Measurements from ENCODE around the gene AVPR1B. TPM values are rescaled to one million over a fixed set of nuclear protein-coding genes. Genes with fewer than 3 reads are reported as not detected.

Gene AVPR1B
- total RNA-seq, 1 donor from 2014 or later, result not detected

GRCh38 chr1:206108635-206109034 lies 8.6 kb downstream of the AVPR1B start:
- DNase-seq (ENCODE audit: low spot score), result no peak
- Mint-ChIP-seq H3K4me1 (ENCODE audit: low read depth) (peaks cover 3% of the 10 kb centered on the region), H3K27me3 (ENCODE audit: low read depth) (peaks cover 4% of the 10 kb centered on the region)

GRCh38 chr1:206107168-206107544 lies 10.0 kb downstream of the AVPR1B start:
- Mint-ChIP-seq H3K4me3 (ENCODE audit: unreplicated experiment) (no peak overlapping the region), H3K27me3 (ENCODE audit: low read depth) (peaks cover 10% of the 10 kb centered on the region), H3K9me3 (ENCODE audit: low read depth) (no peaks in the 10 kb centered on the region), H3K27ac (ENCODE audit: unreplicated experiment) (no peak overlapping the region), H3K4me1 (ENCODE audit: low read depth) (peaks cover 3% of the 10 kb centered on the region), H3K36me3 (ENCODE audit: low read depth) (no peaks in the 10 kb centered on the region)
- no peak for TF ChIP-seq CTCF (IDR thresholded peaks at IDR 0.05)
- DNase-seq (ENCODE audit: low spot score), result no peak

More at GRCh38 chr1:206108635-206109034, 8.6 kb downstream of the AVPR1B start:
- H3K4me3 Mint-ChIP-seq (ENCODE audit: unreplicated experiment), result no peak overlapping the region
- no peaks in the 10 kb centered on the region for H3K36me3 Mint-ChIP-seq (ENCODE audit: low read depth)
- H3K27ac Mint-ChIP-seq (ENCODE audit: unreplicated experiment), result no peak overlapping the region
- TF ChIP-seq CTCF (IDR thresholded peaks at IDR 0.05), result no peak
- no peaks in the 10 kb centered on the region for H3K9me3 Mint-ChIP-seq (ENCODE audit: low read depth)

GRCh38 chr1:206106328-206107167 lies 10.6 kb downstream of the AVPR1B start:
- no peaks in the 10 kb centered on the region for H3K9me3 Mint-ChIP-seq (ENCODE audit: low read depth)
- H3K27ac Mint-ChIP-seq (ENCODE audit: unreplicated experiment), result peak overlapping the region; percentile 63
- DNase-seq (ENCODE audit: low spot score), result no peak
- H3K4me1 Mint-ChIP-seq (ENCODE audit: low read depth), result peaks cover 3% of the 10 kb centered on the region
- H3K4me3 Mint-ChIP-seq (ENCODE audit: unreplicated experiment), result no peak overlapping the region
- peak; percentile 96 for TF ChIP-seq CTCF (IDR thresholded peaks at IDR 0.05)
- H3K36me3 Mint-ChIP-seq (ENCODE audit: low read depth), result no peaks in the 10 kb centered on the region
- H3K27me3 Mint-ChIP-seq (ENCODE audit: low read depth), result peaks cover 14% of the 10 kb centered on the region

GRCh38 chr1:206105464-206105995 lies 11.7 kb downstream of the AVPR1B start:
- H3K9me3 Mint-ChIP-seq (ENCODE audit: low read depth), result no peaks in the 10 kb centered on the region
- H3K27me3 Mint-ChIP-seq (ENCODE audit: low read depth), result peaks cover 23% of the 10 kb centered on the region
- DNase-seq (ENCODE audit: low spot score), result no peak
- H3K4me1 Mint-ChIP-seq (ENCODE audit: low read depth), result peaks cover 3% of the 10 kb centered on the region
- H3K27ac Mint-ChIP-seq (ENCODE audit: unreplicated experiment), result no peak overlapping the region
- no peak for TF ChIP-seq CTCF (IDR thresholded peaks at IDR 0.05)
- no peak overlapping the region for H3K4me3 Mint-ChIP-seq (ENCODE audit: unreplicated experiment)
- no peaks in the 10 kb centered on the region for H3K36me3 Mint-ChIP-seq (ENCODE audit: low read depth)

GRCh38 chr1:206103979-206104378 lies 13.2 kb downstream of the AVPR1B start:
- Mint-ChIP-seq H3K27ac (ENCODE audit: unreplicated experiment) (no peak overlapping the region), H3K4me1 (ENCODE audit: low read depth) (peaks cover 3% of the 10 kb centered on the region), H3K36me3 (ENCODE audit: low read depth) (no peaks in the 10 kb centered on the region), H3K27me3 (ENCODE audit: low read depth) (peaks cover 34% of the 10 kb centered on the region), H3K4me3 (ENCODE audit: unreplicated experiment) (no peak overlapping the region), H3K9me3 (ENCODE audit: low read depth) (no peaks in the 10 kb centered on the region)
- DNase-seq (ENCODE audit: low spot score), result no peak
- TF ChIP-seq CTCF (IDR thresholded peaks at IDR 0.05), result no peak
